ENCODE measurements around the gene CASZ1.

DNA sequence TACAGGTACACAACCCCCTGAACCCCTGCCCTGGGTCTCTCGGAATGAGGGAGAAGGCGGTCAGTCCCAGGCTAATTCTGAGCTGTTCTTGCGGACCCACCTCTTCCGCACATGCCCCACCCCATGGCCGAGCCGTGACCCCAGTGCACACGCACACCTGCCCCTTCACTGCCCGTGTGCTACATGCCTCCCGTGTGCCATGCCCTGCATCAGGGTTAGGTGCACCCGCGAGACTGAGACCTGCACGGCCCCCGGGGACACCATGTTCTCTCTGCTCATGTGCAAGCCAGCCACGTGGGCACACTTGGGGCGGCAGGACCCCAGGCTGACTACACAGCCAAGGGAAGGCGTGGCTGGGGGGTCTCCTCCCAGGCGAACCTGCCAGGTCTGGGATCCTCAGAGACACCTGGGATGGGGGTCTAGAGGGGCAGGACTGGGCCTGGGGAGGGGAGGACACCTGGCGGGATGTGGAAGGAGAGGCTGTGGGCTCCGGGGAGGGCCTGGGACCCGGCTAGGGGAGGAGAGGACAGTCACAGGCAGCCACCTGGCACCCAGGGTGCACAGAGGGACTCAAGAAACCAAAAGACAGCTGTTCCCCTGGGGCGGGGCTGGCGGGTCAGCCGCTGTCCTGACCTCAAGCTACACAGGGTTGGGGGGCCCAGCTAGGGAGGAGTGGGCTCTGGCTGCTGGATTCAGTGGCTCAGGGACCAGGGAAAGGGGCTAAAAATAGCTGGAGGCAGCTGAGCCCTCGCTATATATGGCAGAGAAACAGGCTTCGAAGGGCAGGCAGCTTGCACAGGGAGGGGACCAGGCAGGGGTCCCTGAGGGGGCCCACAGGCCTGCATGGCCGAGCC, 133.4 kb downstream of the CASZ1 start:
- TF ChIP-seq ESRRA (CRISPR knock-in tag; IDR thresholded peaks at IDR 0.05; ENCODE audit: borderline replicate concordance) = no peak
- TF ChIP-seq CREB1 (CRISPR knock-in tag; IDR thresholded peaks at IDR 0.05) = no peak
- no peak for TF ChIP-seq PRRX2 (CRISPR knock-in tag; IDR thresholded peaks at IDR 0.05)
- TF ChIP-seq CBFB (CRISPR knock-in tag; IDR thresholded peaks at IDR 0.05; ENCODE audit: low read depth) = no peak
- TF ChIP-seq, protein P1, sequence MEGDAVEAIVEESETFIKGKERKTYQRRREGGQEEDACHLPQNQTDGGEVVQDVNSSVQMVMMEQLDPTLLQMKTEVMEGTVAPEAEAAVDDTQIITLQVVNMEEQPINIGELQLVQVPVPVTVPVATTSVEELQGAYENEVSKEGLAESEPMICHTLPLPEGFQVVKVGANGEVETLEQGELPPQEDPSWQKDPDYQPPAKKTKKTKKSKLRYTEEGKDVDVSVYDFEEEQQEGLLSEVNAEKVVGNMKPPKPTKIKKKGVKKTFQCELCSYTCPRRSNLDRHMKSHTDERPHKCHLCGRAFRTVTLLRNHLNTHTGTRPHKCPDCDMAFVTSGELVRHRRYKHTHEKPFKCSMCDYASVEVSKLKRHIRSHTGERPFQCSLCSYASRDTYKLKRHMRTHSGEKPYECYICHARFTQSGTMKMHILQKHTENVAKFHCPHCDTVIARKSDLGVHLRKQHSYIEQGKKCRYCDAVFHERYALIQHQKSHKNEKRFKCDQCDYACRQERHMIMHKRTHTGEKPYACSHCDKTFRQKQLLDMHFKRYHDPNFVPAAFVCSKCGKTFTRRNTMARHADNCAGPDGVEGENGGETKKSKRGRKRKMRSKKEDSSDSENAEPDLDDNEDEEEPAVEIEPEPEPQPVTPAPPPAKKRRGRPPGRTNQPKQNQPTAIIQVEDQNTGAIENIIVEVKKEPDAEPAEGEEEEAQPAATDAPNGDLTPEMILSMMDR (IDR thresholded peaks at IDR 0.05) = no peak
- TF ChIP-seq OVOL2 (CRISPR knock-in tag; IDR thresholded peaks at IDR 0.05; ENCODE audit: borderline replicate concordance) = no peak
- no peak for TF ChIP-seq ZNF232 (CRISPR knock-in tag; IDR thresholded peaks at IDR 0.05)
- TF ChIP-seq, protein P2, sequence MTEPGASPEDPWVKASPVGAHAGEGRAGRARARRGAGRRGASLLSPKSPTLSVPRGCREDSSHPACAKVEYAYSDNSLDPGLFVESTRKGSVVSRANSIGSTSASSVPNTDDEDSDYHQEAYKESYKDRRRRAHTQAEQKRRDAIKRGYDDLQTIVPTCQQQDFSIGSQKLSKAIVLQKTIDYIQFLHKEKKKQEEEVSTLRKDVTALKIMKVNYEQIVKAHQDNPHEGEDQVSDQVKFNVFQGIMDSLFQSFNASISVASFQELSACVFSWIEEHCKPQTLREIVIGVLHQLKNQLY (CRISPR knock-in tag; IDR thresholded peaks at IDR 0.05) = no peak
- TF ChIP-seq, protein P3, sequence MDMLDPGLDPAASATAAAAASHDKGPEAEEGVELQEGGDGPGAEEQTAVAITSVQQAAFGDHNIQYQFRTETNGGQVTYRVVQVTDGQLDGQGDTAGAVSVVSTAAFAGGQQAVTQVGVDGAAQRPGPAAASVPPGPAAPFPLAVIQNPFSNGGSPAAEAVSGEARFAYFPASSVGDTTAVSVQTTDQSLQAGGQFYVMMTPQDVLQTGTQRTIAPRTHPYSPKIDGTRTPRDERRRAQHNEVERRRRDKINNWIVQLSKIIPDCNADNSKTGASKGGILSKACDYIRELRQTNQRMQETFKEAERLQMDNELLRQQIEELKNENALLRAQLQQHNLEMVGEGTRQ (CRISPR knock-in tag; IDR thresholded peaks at IDR 0.05) = no peak
- no peak for TF ChIP-seq TCF7 (CRISPR knock-in tag; IDR thresholded peaks at IDR 0.05; ENCODE audit: low read depth)
- no peak for TF ChIP-seq SP1 (CRISPR knock-in tag; conservative IDR thresholded peaks at IDR 0.05)
- TF ChIP-seq, protein P4, sequence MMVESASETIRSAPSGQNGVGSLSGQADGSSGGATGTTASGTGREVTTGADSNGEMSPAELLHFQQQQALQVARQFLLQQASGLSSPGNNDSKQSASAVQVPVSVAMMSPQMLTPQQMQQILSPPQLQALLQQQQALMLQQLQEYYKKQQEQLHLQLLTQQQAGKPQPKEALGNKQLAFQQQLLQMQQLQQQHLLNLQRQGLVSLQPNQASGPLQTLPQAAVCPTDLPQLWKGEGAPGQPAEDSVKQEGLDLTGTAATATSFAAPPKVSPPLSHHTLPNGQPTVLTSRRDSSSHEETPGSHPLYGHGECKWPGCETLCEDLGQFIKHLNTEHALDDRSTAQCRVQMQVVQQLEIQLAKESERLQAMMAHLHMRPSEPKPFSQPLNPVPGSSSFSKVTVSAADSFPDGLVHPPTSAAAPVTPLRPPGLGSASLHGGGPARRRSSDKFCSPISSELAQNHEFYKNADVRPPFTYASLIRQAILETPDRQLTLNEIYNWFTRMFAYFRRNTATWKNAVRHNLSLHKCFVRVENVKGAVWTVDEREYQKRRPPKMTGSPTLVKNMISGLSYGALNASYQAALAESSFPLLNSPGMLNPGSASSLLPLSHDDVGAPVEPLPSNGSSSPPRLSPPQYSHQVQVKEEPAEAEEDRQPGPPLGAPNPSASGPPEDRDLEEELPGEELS (CRISPR knock-in tag; IDR thresholded peaks at IDR 0.05) = no peak
- TF ChIP-seq, protein P5, sequence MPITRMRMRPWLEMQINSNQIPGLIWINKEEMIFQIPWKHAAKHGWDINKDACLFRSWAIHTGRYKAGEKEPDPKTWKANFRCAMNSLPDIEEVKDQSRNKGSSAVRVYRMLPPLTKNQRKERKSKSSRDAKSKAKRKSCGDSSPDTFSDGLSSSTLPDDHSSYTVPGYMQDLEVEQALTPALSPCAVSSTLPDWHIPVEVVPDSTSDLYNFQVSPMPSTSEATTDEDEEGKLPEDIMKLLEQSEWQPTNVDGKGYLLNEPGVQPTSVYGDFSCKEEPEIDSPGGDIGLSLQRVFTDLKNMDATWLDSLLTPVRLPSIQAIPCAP (CRISPR knock-in tag; IDR thresholded peaks at IDR 0.05) = no peak
- no peak for TF ChIP-seq CREM (CRISPR knock-in tag; IDR thresholded peaks at IDR 0.05)

Measured in WTC11 (cell line).